Stimulated activated CD4-positive, alpha-beta T cell treated with anti-CD3 and anti-CD28 coated beads, Interleukin-2, amount 100 ng/mL, for 24 hours (primary cell): ENCODE data around the gene TRIO.
"Not testable (repeated sequence)": the region's sequence is repeated elsewhere in the genome, so short reads cannot be mapped to it uniquely, and the experiment has no call there.

ENCODE experiments used
- DNase-seq, 2 donors: peaks; one replicate each; pipeline ENCODE4 v3.0.0-alpha.2; 2020

TRIO gene

DNA sequence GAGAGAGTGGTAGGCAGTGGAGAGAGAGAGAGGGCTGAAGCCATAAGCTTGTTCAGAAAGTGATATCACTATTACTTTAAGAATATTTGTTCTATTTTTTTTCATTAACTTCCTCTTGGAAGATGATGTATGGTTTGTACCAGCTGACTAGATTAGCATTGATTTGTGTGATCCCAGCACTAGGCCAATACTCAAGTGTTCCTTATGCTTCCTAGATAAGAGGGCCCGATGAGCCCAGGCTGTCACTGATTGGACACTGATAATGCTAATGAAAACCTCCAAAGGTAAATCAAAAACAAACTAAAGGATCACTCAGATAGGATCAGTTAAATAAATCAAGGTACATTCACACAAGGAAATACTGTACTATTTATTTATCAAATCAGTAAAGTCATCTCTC, 385.8 kb downstream of the TRIO start:
- DNase-seq: no peak

DNA sequence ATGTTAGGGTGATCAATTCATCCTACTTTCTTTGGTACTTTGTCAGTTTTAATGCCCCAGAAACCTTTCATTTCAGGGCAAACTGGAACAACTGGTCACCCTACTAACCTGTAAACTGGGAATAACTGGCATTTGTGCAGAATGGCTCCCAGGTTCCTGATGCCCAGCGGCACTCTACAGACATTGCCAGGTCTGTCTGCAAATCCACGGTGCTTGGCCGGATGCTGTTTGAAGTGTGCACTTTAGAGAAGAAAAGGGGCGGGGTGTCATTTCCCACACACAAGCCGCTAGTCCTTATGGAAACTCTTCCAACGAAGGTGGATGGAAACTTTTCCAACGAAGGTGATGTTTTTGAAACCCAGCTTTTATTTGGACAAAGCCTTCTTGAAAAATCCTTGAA, 388.5 kb downstream of the TRIO start:
- DNase-seq: no peak

DNA sequence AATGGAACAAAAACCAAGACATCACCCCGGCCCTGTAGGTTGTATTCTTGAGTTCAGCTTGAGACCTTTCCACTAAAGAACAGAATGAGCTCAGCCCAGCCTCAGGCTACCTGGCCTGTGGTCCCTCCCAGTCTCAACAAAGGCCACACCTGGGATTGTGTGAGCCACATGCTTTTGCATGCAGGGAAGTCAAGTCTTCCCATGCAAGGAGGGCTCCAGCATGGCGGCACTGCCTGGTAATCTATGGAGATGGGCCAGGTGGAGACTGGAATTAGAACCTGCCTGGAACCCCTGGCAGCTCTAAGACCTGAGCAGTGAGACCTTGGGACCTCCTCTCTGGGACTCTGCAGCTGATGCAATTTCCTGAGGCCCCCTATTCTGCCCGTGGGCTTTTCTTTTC, 389.0 kb downstream of the TRIO start:
- DNase-seq: no peak

DNA sequence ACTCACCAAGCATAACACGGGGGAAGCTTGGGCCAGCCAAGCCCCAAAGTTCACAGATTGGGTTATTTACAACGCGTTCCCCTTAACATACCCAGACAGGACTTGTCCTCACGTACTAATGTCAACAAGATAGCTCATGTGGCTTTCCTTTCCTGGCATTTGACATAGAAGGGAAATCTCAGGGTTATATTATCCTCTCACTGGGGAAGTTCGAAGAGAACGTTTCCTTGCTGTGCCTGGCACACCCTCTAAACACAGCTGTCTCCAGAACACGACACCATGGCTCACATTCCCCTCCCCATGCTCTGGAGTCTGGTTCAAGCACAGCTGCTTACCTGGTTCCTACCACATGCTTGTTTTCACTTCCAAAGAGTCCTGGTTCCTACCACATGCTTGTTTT, 391.6 kb downstream of the TRIO start:
- DNase-seq: no peak

DNA sequence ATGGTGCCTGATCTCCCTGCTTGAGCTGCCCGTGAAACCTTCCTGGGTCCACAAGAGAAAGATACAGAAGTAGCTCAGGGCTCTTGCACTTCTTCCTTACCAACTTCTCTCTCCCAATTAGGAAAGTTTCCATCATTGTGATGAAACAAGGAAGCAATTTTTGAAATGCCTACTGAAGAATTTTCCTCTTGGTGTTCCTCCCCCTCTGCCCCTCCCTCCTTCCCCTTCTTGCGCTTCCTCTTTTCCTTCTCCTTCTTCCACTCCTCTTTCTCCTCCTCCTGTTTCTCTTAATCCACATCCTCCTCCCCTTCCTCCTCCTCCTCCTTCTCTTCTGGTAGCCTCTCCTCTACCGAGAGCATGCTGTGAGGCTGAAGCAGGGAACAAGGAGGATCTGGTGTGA, 402.2 kb downstream of the TRIO start:
- no peak for DNase-seq

DNA sequence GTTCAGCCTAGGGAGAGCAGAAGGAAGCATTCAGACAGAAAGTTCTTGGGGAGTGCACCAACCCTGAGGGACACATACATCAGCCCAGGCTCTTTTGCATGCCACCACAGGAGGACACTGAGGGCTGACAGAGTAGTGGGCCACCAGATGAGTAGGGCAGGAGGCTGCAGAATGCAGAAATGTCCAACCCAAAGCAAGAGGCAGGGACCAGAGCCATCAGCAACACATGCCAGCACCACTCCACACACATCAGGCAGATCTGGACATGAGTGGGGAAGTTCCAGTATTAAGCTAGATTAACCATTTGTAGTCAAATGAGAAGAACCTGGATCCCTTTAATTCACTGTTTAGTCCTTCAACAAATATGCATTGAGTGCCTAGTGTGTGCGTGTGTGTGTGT, 402.7 kb downstream of the TRIO start:
- no peak for DNase-seq

DNA sequence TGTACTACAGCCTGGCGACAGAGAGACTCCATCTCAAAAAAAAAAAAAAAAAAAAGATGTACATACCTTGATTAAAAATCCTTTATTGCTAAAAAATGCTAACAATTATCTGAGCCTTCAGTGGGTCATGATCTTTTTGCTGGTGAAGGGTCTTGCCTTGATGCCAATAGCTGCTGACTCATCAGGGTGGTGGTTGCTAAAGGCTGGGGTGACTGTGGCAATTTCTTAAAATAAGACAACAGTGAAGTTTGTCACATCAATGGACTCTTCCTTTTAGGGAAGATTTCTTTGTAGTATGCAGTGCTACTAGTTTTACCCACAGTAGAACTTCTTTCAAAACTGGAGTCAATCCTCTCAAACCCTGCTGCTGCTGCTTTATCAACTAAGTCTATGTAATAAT, 404.5 kb downstream of the TRIO start:
- no peak for DNase-seq

DNA sequence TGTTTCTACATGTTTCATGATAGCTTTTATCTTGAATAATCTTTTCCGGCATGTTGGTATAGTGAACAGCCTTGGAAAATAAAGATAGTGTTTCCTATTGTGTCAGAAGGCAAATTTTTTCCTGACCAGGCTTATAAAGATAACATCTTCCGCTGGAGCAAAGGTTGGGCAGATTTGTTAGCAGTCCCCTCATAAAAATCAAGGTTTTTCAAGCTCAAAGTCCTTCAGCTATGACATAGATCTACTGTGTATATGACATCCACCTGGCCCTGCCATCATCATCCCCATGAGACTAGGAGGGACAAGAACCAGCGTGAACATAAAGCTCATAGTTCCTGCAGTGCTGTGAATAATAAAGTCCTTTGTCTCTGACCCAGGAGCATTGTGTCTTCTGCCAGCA, 408.1 kb downstream of the TRIO start:
- no peak for DNase-seq

DNA sequence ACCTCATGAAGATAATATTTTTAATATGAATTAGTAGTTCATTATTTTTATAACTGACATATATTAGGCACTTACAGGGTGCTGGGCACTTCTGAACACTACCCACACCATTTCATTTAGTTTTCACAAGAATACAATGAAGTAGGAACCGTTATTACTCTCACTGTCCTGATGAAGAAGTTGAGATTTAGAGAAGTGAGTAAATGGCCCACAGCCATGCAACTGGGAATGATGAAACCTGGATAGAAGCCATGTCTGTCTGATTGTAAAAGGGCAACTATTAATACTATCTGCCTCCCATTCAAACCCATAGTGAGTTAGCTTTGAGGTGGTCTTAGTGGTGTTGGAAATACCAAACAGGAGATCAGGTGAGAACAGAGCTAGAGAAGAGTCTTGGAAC, 408.9 kb downstream of the TRIO start:
- no peak for DNase-seq

DNA sequence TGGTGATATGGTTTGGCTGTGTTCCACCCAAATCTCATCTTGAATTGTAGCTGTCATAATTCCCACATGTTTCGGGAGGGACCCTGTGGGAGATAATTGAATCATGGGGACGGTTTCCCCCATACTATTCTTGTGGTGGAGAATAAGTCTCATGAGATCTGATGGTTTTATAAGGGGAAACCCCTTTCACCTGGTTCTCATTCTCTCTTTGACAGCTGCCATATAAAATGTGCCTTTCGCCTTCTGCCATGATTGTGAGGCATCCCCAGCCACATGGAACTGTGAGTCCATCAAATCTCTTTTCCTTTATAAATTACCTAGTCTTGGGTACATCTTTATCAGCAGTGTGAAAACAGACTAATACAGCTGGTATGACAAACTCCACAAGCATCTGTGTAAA, 411.1 kb downstream of the TRIO start:
- DNase-seq: not testable (repeated sequence)

DNA sequence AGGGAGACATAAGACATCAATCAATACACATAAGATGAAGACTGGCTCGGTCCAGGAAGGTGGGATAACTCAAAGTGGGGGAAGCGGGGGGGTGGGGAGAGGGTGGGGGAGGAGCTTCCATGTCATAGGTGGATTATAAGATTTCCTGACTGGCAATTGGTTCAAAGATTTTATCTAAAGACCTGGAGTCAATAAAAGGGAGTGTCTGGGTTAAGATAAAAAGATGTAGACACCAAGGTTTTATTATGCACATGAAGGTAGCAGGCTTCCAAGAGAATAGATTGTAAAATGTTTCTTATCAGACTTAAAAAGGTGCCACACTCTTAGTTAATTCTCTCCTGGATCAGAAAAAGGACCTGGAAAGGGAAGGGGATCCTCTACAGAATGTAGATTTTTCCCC, 412.9 kb downstream of the TRIO start:
- no peak for DNase-seq

DNA sequence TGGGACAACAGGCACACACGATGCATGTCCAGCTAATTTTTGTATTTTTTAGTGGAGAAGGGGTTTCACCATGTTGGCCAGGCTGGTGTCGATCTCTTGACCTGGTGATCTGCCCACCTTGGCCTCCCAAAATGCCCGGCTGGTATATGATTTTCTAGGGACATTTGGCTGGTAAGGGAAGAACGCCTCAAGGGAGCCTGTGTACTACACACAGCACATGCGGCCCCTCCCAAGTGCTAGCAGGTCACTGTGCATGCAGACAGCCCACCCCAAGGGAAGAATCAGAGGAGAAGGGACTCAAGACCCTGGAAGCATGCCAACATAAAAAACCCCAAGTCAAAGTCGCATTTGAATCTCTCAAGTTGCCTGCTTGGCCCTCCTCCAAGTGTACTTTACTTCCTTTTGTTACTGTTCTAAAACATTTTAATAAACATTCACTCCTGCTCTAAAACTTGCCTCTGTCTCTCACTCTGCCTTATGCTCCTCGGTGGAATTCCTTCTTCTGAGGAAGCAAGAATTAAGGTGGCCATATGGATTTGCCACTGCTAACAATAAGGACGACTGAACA, 414.1 kb downstream of the TRIO start:
- DNase-seq: no peak

DNA sequence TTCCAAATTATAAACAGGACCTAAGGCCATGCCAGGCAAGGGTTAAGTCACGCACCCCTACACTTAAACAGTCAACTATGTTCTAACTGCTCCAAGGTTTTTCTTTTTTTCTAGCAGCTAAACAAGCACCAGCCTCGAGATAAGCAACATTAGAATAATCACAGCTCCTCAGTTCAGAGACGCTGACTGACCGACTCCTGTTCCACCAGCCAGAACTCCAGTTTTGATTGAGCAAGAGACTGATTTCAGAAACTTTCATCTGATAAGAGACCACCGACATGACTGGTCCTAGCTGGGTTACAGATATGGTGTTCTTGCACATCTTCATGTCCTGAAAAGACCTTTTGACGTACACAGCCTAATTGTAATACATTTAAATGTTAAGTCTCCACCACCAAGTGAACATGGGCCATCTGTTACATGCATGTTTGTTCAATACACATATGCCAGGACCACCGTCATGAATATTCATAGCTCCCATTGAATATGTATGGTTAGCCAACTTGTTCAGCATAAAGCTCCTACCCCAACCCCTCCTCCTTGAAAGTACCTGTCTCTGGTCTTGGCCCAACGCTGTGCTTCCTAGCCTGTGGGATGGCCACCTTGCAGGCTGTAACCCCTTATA, 414.8 kb downstream of the TRIO start:
- DNase-seq: no peak
